Measurements from ENCODE around the gene MID1.

The MID1 gene

GRCh38 chrX:10620121-10620699 lies at the start of gene MID1:
Gene MID1 (minus strand): TSS chrX:10620585. CDS start chrX:10567547, 53,038 bp downstream.
- FAIRE-seq = peak; percentile 81

GRCh38 chrX:10667143-10667542 lies 46.8 kb upstream of the MID1 start:
- FAIRE-seq = no peak

DNA sequence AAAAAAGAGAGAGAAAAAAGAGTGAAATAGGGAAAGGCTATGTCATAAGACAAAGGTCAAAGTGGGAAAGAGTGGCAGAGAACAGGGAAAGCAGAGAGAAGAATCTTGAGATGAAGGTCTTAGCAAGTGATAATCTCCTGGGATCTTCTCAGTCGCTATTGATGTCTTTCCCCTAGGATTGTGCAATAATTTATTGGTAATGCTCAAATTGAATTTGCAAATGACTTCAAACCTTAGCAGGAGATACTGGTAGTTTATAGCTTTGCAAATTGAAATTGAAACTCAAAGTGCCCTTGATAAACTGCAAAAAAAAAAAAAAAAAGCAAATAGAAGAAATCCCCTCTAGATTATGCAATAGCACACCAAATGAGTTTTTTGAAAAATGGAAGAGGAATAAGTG lies 45.7 kb upstream of the MID1 start:
- FAIRE-seq = no peak

DNA sequence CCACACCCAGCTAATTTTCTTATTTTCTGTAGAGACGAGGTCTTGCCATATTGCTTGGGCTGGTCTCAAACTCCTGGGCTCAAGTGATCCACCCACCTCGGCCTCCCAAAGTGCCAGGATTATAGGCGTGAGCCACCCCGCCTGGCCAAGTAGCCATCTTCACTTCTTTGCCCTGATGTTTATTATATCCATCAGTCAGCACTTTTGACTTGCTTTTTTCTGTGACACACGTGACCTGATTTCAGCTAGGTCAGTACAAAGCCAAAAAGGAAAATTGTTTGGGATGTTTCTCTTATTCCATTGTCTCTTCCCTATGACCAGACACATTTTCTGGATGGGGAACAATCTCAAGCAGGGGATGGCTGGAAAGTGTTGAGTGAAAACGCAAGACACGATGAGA lies 45.3 kb upstream of the MID1 start:
- FAIRE-seq = no peak

- FAIRE-seq = no peak
Measured at GRCh38 chrX:10660171-10660570, 39.8 kb upstream of the MID1 start.

- FAIRE-seq = no peak
Measured at GRCh38 chrX:10656214-10656613, 35.8 kb upstream of the MID1 start.

GRCh38 chrX:10654960-10655359 lies 34.6 kb upstream of the MID1 start:
- no peak for FAIRE-seq

- FAIRE-seq = no peak
Measured at GRCh38 chrX:10653302-10653701, 32.9 kb upstream of the MID1 start.

DNA sequence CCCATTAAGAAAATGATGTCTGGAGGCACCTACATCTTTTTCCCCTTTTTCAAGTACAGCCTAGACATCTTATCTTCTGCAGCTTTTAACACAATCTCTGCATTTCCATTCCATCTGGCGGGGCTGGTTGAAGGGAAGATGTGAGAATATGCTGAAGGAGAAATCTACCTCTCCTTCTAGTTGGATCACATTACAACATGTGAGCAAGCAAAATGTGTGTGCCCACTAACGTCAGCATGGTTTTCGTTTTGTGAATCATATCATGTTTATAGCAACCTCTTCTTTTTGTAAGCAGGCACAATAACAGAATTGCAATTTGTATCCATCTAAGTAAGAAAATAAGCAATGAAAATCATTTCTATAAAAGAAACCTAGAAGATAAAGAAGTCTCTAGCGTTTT lies 28.9 kb upstream of the MID1 start:
- FAIRE-seq = no peak

DNA sequence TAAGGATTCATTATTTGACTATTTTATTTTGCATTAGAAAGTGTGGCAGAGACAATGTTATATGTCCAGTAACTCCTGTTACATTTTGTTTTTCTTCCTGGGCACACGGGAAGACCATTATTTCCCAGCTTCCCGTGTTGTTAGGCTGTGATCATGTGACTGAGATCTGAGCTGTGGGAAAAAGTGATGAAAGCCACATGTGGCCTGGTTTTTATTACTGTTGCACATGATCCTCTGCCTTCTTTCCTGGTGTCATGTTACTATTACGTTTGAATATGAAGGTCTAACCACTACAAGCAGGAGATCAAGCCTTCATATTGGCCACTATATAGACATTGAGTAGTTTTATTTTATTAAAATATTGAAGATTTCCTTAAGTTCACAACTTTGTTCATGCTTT lies 28.2 kb upstream of the MID1 start:
- no peak for FAIRE-seq

GRCh38 chrX:10636851-10637250 lies 16.5 kb upstream of the MID1 start:
- FAIRE-seq = no peak

- FAIRE-seq = no peak
Measured at GRCh38 chrX:10636337-10636736, 16.0 kb upstream of the MID1 start.

- FAIRE-seq = no peak
Measured at GRCh38 chrX:10634392-10635161, 14.2 kb upstream of the MID1 start.

DNA sequence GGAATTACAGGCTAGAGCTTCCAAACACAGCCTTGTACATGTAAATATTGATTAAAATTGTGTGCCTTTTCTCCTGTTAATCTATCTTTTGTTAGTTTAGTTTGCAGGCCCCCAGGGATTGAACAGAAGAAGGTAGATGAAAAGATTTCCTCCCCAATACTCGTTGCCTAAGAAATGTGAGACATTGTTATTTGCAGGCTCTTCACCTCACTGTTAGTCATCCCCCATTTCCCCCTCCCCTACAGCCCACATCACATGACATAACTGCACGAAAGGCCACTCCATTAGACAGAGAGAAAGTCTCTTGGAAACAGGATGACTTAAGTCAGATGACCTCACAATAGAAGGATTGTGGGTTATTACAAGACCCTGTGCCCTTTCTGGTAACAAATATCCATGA lies 13.3 kb upstream of the MID1 start:
- no peak for FAIRE-seq

DNA sequence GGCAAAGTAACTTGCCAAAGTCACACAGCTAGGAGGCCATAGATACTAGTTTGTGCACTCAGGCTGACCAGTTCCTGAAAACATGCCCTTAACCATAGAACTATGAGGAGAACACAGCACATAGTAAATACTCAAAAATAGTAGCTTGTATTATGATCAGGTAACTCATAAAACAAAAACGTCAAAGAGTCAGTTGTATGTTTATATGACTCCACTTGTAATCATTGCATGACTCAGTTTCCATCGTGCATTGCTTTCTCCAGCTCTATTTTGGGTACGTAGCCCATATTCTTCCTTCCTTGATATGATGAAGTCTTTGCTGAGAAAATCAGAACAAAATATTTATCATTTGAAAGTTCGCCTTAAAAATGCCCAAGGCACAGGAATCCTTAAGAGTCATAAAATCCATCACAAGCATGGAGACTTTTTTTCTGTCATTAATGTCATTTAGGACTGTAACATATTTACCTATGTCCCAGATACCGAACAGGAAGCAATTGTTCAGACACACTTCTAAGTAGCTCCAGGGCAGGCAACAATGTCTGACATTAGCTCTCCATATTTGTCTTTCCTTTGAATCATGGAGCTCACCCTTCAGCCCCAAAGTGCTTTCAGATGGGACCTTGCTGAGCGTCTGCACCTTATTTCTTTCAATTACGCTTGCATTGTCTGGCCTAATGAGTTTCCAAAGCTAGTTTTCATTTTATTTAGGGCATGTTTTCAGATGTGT lies 11.2 kb upstream of the MID1 start:
- FAIRE-seq = no peak

GRCh38 chrX:10630320-10630719 lies 9.9 kb upstream of the MID1 start:
- FAIRE-seq = no peak

DNA sequence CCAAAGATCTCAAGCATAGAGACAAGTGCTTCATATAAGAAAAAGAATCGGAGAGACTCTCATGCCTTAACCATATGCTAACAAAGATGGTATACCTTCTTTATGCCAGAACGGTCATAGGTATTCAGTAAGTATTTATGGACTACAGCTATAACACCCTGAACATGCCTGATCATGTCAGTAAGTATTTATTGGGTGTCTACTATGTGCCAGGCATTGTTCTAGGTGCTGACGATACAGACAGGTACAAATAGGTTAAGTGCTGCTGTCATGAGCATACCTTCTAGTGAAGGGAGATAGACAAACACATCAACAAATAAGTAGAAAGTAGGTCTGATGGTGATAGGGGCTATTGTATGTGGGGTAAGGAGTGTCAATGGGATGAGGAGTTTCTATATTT lies 9.5 kb upstream of the MID1 start:
- no peak for FAIRE-seq

GRCh38 chrX:10628906-10629305 lies 8.5 kb upstream of the MID1 start:
- FAIRE-seq = no peak

DNA sequence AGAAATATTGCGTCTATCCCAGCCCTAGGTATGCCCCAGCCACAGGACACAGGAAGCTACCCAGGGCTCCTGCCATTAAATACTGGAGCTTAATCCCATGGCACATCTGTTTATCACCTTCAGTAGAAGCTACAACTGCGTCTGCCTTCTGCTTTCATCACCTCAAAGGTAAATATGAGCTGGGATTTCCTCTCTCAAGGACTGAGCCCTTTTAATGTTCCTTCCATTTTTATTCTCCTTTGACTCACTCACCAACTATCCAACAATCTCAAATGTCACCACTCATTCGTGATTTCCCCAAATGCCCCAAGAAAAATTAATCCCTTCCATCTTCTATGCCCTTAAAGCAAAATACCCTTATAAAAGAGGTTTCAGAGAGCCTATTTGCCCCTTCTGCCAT lies 1.8 kb upstream of the MID1 start:
- FAIRE-seq = no peak

- FAIRE-seq = no peak
Measured at GRCh38 chrX:10619425-10620046, 849 bp downstream of the MID1 start.

DNA sequence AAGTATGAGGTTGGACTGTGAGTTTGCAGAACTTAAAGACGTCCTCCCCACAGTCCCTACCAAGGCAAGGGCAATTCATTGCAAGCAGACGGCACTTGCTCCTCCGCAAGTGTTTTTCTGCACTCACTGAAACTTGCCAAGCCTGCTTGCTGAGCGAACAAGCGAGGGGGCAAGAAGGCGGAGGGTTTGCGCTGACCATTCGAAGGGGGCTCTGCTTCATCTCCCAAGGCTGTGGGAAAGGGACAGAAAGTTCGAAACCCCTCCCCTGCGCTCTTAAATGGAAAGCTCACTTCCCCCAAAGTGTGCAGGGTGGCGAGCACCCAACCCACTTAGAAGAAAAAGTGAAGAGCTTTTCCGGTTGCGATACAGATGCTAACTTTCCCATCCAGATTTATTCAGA lies 1.4 kb downstream of the MID1 start:
- FAIRE-seq = no peak

DNA sequence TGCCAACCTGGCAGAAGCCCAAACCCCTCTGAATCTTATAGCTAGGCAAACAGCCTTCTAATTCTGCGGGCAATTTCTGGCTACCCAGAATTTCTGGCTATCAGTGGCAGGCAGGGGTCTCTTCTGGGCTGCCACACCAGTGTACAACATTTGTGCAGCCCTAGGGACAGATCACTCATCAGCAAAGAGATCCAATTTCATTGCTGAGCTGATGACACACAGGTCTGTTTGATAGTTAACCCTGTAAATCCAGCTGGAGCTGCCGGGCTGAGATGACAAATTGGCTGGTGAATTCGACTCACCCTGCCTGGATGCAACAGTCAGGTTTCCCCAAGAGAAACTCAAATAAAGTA lies 2.4 kb downstream of the MID1 start:
- FAIRE-seq = no peak

DNA sequence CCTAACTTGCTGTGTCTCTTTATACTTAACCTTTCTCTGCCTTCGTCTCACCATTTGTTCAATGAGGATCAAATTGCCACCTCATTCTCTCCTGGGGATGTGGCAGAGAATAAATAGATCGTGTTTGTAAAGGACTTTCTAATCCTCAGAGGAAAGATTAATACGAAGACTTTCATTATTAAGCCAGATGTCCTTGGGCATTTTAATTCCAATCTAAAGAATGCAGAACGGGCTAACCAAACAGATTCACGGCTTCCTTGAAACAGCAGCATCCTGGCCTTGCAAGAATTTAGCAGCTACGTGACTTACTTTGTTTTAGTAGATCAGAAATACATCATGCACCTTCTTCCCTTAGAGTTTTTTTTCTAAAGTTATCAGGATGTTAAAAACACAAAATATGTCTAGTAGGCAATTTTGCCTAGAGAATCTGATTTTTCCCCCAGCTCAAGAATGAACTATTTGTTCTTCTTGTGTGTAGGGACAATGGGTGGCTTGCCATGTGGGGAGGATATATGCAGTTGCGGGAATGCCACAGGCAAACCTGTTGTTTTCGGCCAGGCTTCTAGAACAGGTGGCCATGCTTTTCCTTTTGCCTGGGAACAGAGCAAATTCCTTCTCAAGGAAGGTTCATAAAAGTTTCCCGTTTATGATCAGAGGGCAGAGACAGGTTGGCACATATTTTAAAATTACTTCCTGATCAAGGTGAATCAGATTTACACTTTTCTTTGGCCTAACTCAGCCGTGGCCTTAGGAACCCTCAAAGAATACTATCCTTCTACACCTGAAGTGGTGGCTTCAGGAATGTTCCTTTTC lies 3.0 kb downstream of the MID1 start:
- no peak for FAIRE-seq

All from endometrium (tissue), 2 donors.